Naive thymus-derived CD4-positive, alpha-beta T cell (primary cell): ENCODE data around the gene SPAG9. TPM values are rescaled to one million over a fixed set of nuclear protein-coding genes. Genes with fewer than 3 reads are reported as not detected.
A peak's percentile ranks its signal among the peaks of the same experiment; 100 is the strongest.
"Not testable (repeated sequence)": the region's sequence is repeated elsewhere in the genome, so short reads cannot be mapped to it uniquely, and the experiment has no call there.

Experiments
- ATAC-seq: fragments of 150-1000 bp; cut with Tn5 transposase; 2 replicates; pipeline ENCODE4 v1.10.0; 2021; ENCODE audit warnings: mild to moderate bottlenecking, moderate library complexity
- CTCF ChIA-PET: fragments of 350-600 bp; sonication (Branson Sonifier 250); formaldehyde crosslinking; loops from one replicate; lab custom pipeline; 2021; ENCODE audit warnings: antibody characterized with exemption; lab: Charles Lee
- POLR2A ChIA-PET: fragments of 350-600 bp; sonication (Branson Sonifier 250); formaldehyde crosslinking; loops from one replicate; lab custom pipeline; 2021; ENCODE audit warnings: antibody characterized with exemption, inconsistent platforms; lab: Charles Lee
- DNase-seq, 9 donors: peaks; one replicate each; pipeline versions ENCODE4 v3.0.0 to v3.0.0-alpha.2; 2020 to 2022; ENCODE audit warnings: mixed read lengths in 1 of 9
- H3K27ac ChIP-seq: one replicate; pipeline ENCODE4 v1.7.0; 2013; ENCODE audit warnings: mild to moderate bottlenecking, low read depth, low read length, moderate library complexity
- H3K27me3 ChIP-seq, 2 donors: one replicate each; pipeline ENCODE4 v1.7.0; 2013; ENCODE audit warnings: low read length in 2 of 2, mild to moderate bottlenecking in 2 of 2, moderate library complexity in 2 of 2; ENCODE audit not compliant: control insufficient read depth in 2 of 2, insufficient read depth in 2 of 2
- H3K36me3 ChIP-seq, 3 experiments: 1 replicate in 2 of 3; 2 replicates in 1 of 3; pipeline ENCODE4 v1.7.0; 2013; ENCODE audit warnings: low read length in 3 of 3, mild to moderate bottlenecking in 3 of 3, moderate library complexity in 1 of 3; ENCODE audit not compliant: insufficient read depth in 3 of 3, control insufficient read depth in 2 of 3
- H3K4me1 ChIP-seq, 2 donors: one replicate each; pipeline ENCODE4 v1.7.0; 2013; ENCODE audit warnings: low read length in 2 of 2, mild to moderate bottlenecking in 2 of 2, moderate library complexity in 1 of 2; ENCODE audit not compliant: control insufficient read depth in 2 of 2, insufficient read depth in 2 of 2
- H3K4me3 ChIP-seq: 2 replicates; pipeline ENCODE4 v1.7.0; 2013; ENCODE audit warnings: mild to moderate bottlenecking, low read length
- H3K9me3 ChIP-seq, 3 experiments: 1 replicate in 2 of 3; 2 replicates in 1 of 3; pipeline ENCODE4 v1.7.0; 2013; ENCODE audit warnings: low read length in 3 of 3; ENCODE audit not compliant: control insufficient read depth in 2 of 3
- H3K27ac Mint-ChIP-seq, 9 donors: one replicate each; pipeline ENCODE4 v1.8.0; 2020 to 2022; ENCODE audit warnings: mixed read lengths in 9 of 9, mild to moderate bottlenecking in 8 of 9, moderate library complexity in 5 of 9, inconsistent platforms in 2 of 9
- H3K27me3 Mint-ChIP-seq, 5 donors: one replicate each; pipeline ENCODE4 v1.8.0; 2021 to 2022; ENCODE audit warnings: mixed read lengths in 5 of 5, mild to moderate bottlenecking in 1 of 5
- H3K36me3 Mint-ChIP-seq, 5 donors: one replicate each; pipeline ENCODE4 v1.8.0; 2020 to 2022; ENCODE audit warnings: mixed read lengths in 5 of 5, mild to moderate bottlenecking in 3 of 5, inconsistent platforms in 1 of 5
- H3K4me1 Mint-ChIP-seq, 7 donors: one replicate each; pipeline ENCODE4 v1.8.0; 2020 to 2022; ENCODE audit warnings: mixed read lengths in 7 of 7, mild to moderate bottlenecking in 3 of 7, inconsistent platforms in 1 of 7
- H3K4me3 Mint-ChIP-seq, 10 donors: one replicate each; pipeline ENCODE4 v1.8.0; 2020 to 2022; ENCODE audit warnings: mild to moderate bottlenecking in 10 of 10, mixed read lengths in 10 of 10, moderate library complexity in 6 of 10, inconsistent platforms in 2 of 10
- H3K9me3 Mint-ChIP-seq, 11 donors: one replicate each; pipeline ENCODE4 v1.8.0; 2020 to 2022; ENCODE audit warnings: mixed read lengths in 11 of 11, mild to moderate bottlenecking in 4 of 11, inconsistent platforms in 1 of 11, moderate library complexity in 1 of 11
- intact Hi-C, 2 donors: fragments of 100-400 bp; cut with micrococcal nuclease; formaldehyde crosslinking; loops; one replicate each; pipeline ENCODE4 v1.15.1; 2023
- polyA plus RNA-seq, 2 donors: library from polyadenylated mRNA; unstranded; fragments of 300-500 nt; fragmentation: Illumina TruSeq; gene quantifications; one replicate each; pipeline ENCODE4 v1.2.3, GENCODE V29; 2021
- total RNA-seq, 6 experiments: library from RNA in 5 of 6; stranded (reverse) in 5 of 6; gene quantifications; 1 replicate in 5 of 6; 2 replicates in 1 of 6; pipeline ENCODE4 v1.2.3 and lab custom pipeline; 2021 to 2026

The SPAG9 gene
- total and polyA plus RNA-seq, 7 experiments from 2014 or later = 3.3 to 73.4 (median 52.9) TPM

GRCh38 chr17:51118330-51119195, 2.1 kb downstream of the SPAG9 start:
- Histone ChIP-seq H3K4me1 (peaks cover 28 to 35% of the 10 kb centered on the region in 2 donors), H3K36me3 (no peaks in the 10 kb centered on the region), H3K4me3 (no peak overlapping the region), H3K27me3 (no peaks in the 10 kb centered on the region), H3K27ac (no peak overlapping the region), H3K9me3 (no peaks in the 10 kb centered on the region)
- Mint-ChIP-seq H3K27me3 (no peaks in the 10 kb centered on the region), H3K4me1 (peaks cover 37 to 67% (median 61%) of the 10 kb centered on the region in 7 donors), H3K9me3 (no peaks in the 10 kb centered on the region), H3K36me3 (peaks cover 0 to 5% (median 0%) of the 10 kb centered on the region in 5 donors), H3K27ac (peak overlapping the region in 6 of 9 donors; percentile 25 to 99 (median 91)), H3K4me3 (peak overlapping the region; percentile 87 to 99 (median 96))
- CTCF ChIA-PET = interaction anchor here (1.1 kb wide), 1 partner anchor 89 kb away, joined by 4 read pairs; no protein-coding TSS in a partner anchor
- ATAC-seq = no peak
- peak in 1 of 9 donors; percentile 21 for DNase-seq
- intact Hi-C loops = loop anchor here in 1 of 2 donors (10.0 kb wide), 1 partner anchor 64 kb away; no protein-coding TSS in a partner anchor
- POLR2A ChIA-PET = interaction anchor here (0.6 to 0.9 kb wide), 3 partner anchors 119 to 291 kb away, joined by 3 to 4 read pairs (median 3); partner anchors contain the start of gene TOB1

DNA sequence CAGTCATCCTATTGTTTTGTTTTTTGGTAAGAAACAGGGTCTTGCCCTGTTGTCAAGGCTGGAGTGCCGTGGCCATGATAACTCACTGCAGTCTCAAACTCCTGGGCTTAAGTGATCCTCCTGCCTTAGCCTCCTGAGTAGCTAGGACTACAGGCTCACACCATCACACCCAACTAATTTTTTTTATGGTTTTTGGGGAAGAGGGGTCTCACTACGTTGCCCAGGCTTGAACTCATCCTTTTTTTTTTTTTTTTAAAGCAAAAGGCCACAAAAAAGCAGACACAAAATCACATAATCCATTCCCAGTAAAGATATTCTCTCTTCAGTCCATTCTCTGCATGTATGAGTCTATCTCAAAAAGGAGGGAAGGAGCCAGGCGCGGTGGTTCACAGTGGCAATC, 5.5 kb downstream of the SPAG9 start:
- peaks cover 27 to 58% (median 49%) of the 10 kb centered on the region in 7 donors for H3K4me1 Mint-ChIP-seq
- no peak overlapping the region for H3K27ac Mint-ChIP-seq
- H3K4me3 ChIP-seq = no peak overlapping the region
- H3K36me3 ChIP-seq = no peaks in the 10 kb centered on the region
- ChIA-PET CTCF (interaction anchor here (0.7 kb wide), 1 partner anchor 16 kb away, joined by 3 read pairs; no protein-coding TSS in a partner anchor), POLR2A (no interaction called here)
- H3K27me3 Mint-ChIP-seq = no peaks in the 10 kb centered on the region
- H3K9me3 ChIP-seq = no peaks in the 10 kb centered on the region
- peaks cover 0 to 8% (median 4%) of the 10 kb centered on the region in 5 donors for H3K36me3 Mint-ChIP-seq
- peaks cover 17 to 26% of the 10 kb centered on the region in 2 donors for H3K4me1 ChIP-seq
- ATAC-seq = no peak
- no peaks in the 10 kb centered on the region for H3K27me3 ChIP-seq
- peak overlapping the region in 2 of 10 donors; percentile 7 to 20 for H3K4me3 Mint-ChIP-seq
- no peak overlapping the region for H3K27ac ChIP-seq
- DNase-seq = no peak
- H3K9me3 Mint-ChIP-seq = no peaks in the 10 kb centered on the region
- intact Hi-C loops = loop anchor here in 1 of 2 donors (10.0 kb wide), 1 partner anchor 60 kb away; no protein-coding TSS in a partner anchor

DNA sequence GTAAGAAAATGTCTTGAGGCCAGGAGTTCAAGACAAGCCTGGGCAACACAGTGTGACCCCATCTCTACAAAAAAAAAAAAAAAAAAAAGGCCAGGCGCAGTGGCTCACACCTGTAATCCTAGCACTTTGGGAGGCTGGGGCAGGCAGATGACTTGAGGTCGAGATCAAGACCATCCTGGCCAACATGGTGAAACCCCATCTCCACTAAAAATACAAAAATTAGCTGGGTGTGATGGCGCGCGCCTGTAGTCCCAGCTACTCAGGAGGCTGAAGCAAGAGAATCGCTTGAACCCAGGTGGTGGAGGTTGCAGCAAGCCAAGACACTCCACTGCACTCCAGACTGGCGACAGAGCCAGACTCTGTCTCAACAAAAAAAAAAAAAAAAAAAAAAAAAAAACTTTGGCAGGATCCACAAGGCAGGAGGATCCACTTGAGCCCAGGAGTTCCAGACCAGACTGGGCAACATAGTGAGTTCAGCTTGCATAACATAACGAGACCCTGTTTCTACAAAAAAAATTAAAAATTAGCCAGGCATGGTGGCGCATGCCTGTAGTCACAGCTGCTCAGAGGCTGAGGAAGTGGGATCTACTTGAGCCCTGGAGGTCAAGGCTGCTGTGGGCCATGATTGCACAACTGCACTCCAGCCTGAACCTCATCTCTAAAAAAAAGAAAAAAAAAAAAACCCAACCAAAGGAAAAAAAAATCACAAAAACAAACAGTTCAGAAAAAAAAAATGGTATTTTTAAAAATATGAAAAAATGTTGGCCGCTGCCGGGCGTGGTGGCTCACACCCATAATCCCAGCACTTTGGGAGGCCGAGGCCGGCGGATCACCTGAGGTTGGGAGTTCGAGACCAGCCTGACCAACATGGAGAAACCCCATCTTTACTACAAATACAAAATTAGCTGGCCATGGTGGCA, 8.1 kb downstream of the SPAG9 start:
- H3K4me1 ChIP-seq, H3K27ac Mint-ChIP-seq, H3K27ac ChIP-seq, POLR2A ChIA-PET, H3K27me3 Mint-ChIP-seq, H3K4me3 ChIP-seq, H3K9me3 Mint-ChIP-seq, H3K36me3 ChIP-seq, CTCF ChIA-PET, H3K36me3 Mint-ChIP-seq, H3K27me3 ChIP-seq, H3K9me3 ChIP-seq, DNase-seq: not testable (repeated sequence)
- Mint-ChIP-seq H3K4me1 (peaks cover 19 to 35% (median 30%) of the 10 kb centered on the region in 7 donors), H3K4me3 (peak overlapping the region in 1 of 10 donors; percentile 37)
- ATAC-seq = peak; percentile 65
- intact Hi-C loops = loop anchor here in 1 of 2 donors (10.0 kb wide), 1 partner anchor 58 kb away; no protein-coding TSS in a partner anchor

- no peaks in the 10 kb centered on the region for H3K27me3 ChIP-seq
- no peaks in the 10 kb centered on the region for H3K9me3 ChIP-seq
- no peaks in the 10 kb centered on the region for H3K27me3 Mint-ChIP-seq
- DNase-seq (no peak), ATAC-seq (no peak)
- H3K9me3 Mint-ChIP-seq = no peaks in the 10 kb centered on the region
- peak overlapping the region in 1 of 9 donors; percentile 18 for H3K27ac Mint-ChIP-seq
- H3K4me1 Mint-ChIP-seq = peaks cover 9 to 29% (median 21%) of the 10 kb centered on the region in 7 donors
- CTCF ChIA-PET = no interaction called here
- H3K4me3 Mint-ChIP-seq = no peak overlapping the region
- no peak overlapping the region for H3K4me3 ChIP-seq
- H3K36me3 ChIP-seq = no peaks in the 10 kb centered on the region
- POLR2A ChIA-PET = no interaction called here
- peaks cover 0 to 21% (median 5%) of the 10 kb centered on the region in 5 donors for H3K36me3 Mint-ChIP-seq
- H3K27ac ChIP-seq = no peak overlapping the region
- intact Hi-C loops = no loop called here
- no peaks in the 10 kb centered on the region for H3K4me1 ChIP-seq
These were observed 12.9 kb downstream of the SPAG9 start for GRCh38 chr17:51107778-51108177.

DNA sequence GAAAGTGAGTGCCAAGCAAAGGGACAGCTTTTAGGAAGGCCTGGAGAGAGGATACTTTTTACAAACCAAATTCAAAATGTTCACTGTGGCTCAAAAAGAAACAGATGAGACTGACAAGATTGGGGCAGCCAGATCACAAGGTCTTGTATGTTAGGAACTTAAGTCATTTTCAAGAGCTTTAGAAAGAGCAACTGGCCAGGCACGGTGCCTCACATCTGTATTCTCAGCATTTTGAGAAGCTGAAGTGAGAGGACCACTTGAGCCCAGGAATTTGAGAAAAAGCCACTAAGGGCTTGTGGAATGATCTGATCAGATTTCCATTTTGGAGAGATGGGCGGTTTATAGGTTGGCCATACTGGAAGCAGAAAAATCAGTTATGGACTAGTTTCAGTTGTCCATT, 17.2 kb downstream of the SPAG9 start:
- ChIA-PET CTCF (interaction anchor here (0.6 to 0.8 kb wide), 3 partner anchors 45 to 168 kb away, joined by 3 to 6 read pairs (median 3); no protein-coding TSS in a partner anchor), POLR2A (no interaction called here)
- Histone ChIP-seq H3K4me1 (no peaks in the 10 kb centered on the region), H3K27me3 (no peaks in the 10 kb centered on the region), H3K27ac (no peak overlapping the region), H3K9me3 (no peaks in the 10 kb centered on the region), H3K36me3 (no peaks in the 10 kb centered on the region), H3K4me3 (no peak overlapping the region)
- Mint-ChIP-seq H3K36me3 (peaks cover 2 to 13% (median 5%) of the 10 kb centered on the region in 5 donors), H3K27ac (no peak overlapping the region), H3K4me3 (no peak overlapping the region), H3K27me3 (no peaks in the 10 kb centered on the region), H3K9me3 (no peaks in the 10 kb centered on the region), H3K4me1 (peaks cover 4 to 24% (median 20%) of the 10 kb centered on the region in 7 donors)
- ATAC-seq = no peak
- intact Hi-C loops = no loop called here
- no peak for DNase-seq

DNA sequence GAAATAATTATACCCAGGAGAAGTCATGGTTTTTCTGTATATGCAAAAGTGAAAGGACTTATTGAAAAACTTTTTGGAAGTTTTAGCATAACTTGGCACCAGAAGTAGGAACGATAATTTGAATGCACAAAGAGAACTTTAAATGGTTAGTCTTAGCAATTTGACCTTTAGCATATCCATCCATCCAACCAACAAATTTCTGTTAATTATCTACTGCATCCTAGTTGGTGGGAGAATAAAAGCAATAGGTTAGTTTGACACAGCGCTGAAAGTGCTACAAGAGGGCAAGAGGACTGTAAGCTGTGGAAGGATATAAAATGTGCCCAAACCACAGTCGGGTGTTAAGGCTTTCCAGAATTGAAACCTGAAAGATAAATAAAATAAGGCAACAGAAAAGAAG, 17.6 kb downstream of the SPAG9 start:
- ATAC-seq (no peak), DNase-seq (no peak)
- Mint-ChIP-seq H3K4me1 (peaks cover 5 to 28% (median 22%) of the 10 kb centered on the region in 7 donors), H3K27ac (no peak overlapping the region), H3K36me3 (peaks cover 2 to 13% (median 5%) of the 10 kb centered on the region in 5 donors), H3K9me3 (no peaks in the 10 kb centered on the region), H3K4me3 (no peak overlapping the region), H3K27me3 (no peaks in the 10 kb centered on the region)
- CTCF ChIA-PET = interaction anchor here (0.8 kb wide), 1 partner anchor 46 kb away, joined by 3 read pairs; no protein-coding TSS in a partner anchor
- intact Hi-C loops = no loop called here
- H3K4me1 ChIP-seq = peaks cover 0 to 4% of the 10 kb centered on the region in 2 donors
- H3K36me3 ChIP-seq = no peaks in the 10 kb centered on the region
- H3K4me3 ChIP-seq = no peak overlapping the region
- POLR2A ChIA-PET = interaction anchor here (0.6 kb wide), 1 partner anchor 27 kb away, joined by 3 read pairs; no protein-coding TSS in a partner anchor
- H3K27me3 ChIP-seq = no peaks in the 10 kb centered on the region
- no peak overlapping the region for H3K27ac ChIP-seq
- no peaks in the 10 kb centered on the region for H3K9me3 ChIP-seq
